HG02798 (cell line): ENCODE data around the gene IL3.

Experiments
- ATAC-seq: cut with Tn5 transposase; IDR thresholded peaks from one replicate; pipeline ENCODE4 v1.9.1; 2021; ENCODE audit warnings: mild to moderate bottlenecking; ENCODE audit not compliant: unreplicated experiment, poor library complexity

Gene IL3

GRCh38 chr5:132087176-132087575, 26.7 kb downstream of the IL3 start:
- ATAC-seq, result no peak

- ATAC-seq, result no peak
These were observed 27.2 kb downstream of the IL3 start for GRCh38 chr5:132087661-132088060.

GRCh38 chr5:132089363-132089762, 28.9 kb downstream of the IL3 start:
- ATAC-seq, result no peak

DNA sequence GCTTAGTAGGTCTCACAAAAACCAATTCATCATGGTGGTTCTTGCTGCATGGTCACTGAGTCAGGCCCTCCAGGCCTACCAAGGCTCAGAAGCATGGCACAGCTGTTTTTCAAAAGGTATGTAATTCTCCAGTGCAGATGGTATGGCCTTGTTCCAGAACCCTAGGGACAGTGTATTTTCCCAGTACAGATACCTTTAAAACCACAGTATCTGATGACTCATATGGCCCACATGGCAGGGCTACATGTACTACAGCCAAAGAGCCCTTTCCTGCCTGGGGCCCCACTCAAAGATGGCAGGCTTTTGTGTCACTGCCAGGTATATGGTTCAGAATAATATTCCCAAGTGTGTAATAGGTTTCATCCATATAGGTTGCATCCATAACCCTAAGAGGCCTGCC, 29.7 kb downstream of the IL3 start:
- no peak for ATAC-seq

- ATAC-seq, result no peak
These were observed 32.8 kb downstream of the IL3 start for GRCh38 chr5:132093271-132093670.

- ATAC-seq, result no peak
These were observed 34.1 kb downstream of the IL3 start for GRCh38 chr5:132094393-132095076.

GRCh38 chr5:132095077-132095410, 34.6 kb downstream of the IL3 start:
- ATAC-seq, result no peak

- ATAC-seq, result no peak
These were observed 35.0 kb downstream of the IL3 start for GRCh38 chr5:132095424-132095972.

DNA sequence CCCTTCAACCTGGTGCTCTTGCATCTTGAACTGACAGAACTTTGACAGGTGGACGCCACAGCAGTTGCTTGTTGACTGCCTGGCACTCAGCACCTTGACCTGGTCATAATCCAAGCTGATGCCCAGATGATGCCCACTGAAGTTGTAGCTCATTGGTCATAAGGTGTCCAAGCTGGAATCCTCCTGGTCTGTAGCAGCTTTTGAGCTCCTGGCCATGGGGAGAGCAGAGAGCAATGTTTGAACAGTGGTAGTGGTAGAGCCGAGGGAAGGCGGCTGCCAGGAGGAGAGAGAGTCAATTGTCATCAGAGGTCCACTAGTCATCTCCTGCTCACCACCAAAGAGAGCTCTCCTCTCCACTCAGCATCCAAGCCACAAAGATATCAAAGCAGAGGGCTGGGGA, 36.4 kb downstream of the IL3 start:
- ATAC-seq, result no peak

DNA sequence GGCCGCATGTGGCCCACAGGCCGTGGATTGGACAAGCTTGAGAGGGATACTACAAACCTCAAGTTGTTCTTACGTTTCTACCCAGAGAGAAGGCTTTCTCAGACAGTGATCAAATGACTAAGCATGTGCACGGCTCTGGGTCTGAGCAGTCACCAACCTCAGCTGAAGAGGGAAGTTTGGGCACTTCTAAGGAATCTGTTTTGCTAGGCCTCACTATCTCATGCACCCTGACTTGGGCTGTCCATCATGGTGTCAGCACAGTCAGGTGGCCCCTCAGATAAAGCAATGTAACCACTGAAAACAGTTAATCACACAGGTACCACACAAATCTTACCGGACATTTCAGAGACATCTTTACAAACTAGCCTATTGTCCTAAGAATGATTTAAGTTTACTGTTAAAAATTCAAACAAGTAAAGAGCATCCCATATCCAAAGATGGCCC, 37.7 kb downstream of the IL3 start:
- no peak for ATAC-seq

GRCh38 chr5:132098621-132099020, 38.2 kb downstream of the IL3 start:
- no peak for ATAC-seq

GRCh38 chr5:132099076-132099748, 38.8 kb downstream of the IL3 start:
- ATAC-seq, result peak; percentile 45

DNA sequence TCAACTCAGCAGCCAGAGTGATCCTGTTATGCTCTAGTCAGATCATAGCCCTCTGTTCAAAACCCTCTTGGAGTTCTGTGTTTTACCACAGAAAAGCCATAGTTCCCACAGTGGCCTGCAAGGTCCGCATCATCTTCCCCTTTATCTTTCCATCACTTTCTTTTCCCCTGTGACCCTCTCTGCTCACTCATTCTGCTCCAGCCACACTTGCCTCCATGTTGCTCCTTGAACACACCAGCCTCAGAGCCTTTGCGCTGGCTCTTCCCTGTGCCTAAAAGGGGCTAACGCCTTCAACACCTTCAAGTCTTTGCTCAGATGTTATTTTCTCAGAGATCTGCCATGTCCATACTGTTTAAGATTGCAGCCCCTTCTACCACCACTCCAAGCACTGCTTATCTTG, 39.5 kb downstream of the IL3 start:
- no peak for ATAC-seq

- no peak for ATAC-seq
These were observed 40.3 kb downstream of the IL3 start for GRCh38 chr5:132100672-132101261.

DNA sequence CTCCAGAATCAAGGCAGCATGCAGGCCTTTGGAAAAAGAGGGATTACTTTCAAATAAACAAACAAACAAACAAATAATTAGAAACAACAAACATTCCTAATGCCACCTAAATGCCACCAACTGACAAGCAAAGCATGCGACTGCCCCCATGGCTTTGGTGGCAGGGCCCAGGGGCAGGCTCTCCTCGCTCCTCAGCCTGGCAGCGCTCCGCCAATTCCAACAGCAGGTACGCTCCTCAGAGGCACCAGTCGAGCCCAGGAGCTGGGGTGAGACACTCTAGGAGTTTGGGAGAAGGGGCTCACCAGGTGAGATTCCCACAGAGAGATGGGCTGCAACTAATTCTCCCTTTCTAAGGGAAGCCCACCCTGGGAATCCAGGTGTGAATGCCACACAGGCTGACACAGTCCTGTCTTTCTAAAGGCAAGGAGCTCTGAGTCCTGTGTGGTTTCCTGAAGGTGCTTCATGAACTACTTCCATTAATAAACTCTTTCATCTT, 41.0 kb downstream of the IL3 start:
- ATAC-seq, result no peak

GRCh38 chr5:132102101-132102701, 41.7 kb downstream of the IL3 start:
- no peak for ATAC-seq

- no peak for ATAC-seq
These were observed 42.5 kb downstream of the IL3 start for GRCh38 chr5:132102944-132103331.

- peak; percentile 83 for ATAC-seq
These were observed 43.0 kb downstream of the IL3 start for GRCh38 chr5:132103332-132103951.

- peak; percentile 14 for ATAC-seq
These were observed 43.5 kb downstream of the IL3 start for GRCh38 chr5:132103969-132104391.

DNA sequence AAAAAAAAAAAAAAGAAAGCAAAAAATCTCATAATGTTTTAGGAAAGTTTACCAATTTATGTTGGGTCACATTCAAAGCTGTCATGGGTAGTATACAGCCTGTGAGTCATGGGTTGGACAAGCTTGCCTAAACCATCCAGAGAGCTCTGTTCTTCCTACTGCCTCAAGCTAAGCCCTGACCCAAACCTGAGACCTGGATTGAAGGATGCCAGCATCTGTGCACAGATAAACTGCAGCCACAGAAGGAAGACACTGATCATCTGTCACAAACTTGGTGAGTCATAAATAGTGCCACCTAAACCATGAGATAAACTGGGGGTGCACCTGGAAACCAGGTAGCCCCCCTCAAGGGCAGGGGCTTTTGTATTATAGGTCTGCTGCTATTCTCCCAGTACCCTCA, 44.1 kb downstream of the IL3 start:
- ATAC-seq, result no peak
